ENCODE measurements around the gene MOGAT2. TPM values are rescaled to one million over a fixed set of nuclear protein-coding genes. Genes with fewer than 3 reads are reported as not detected.

MOGAT2 gene
- total RNA-seq, 1 experiment from 2014 or later, result not detected

GRCh38 chr11:75776546-75776945 lies 58.9 kb downstream of the MOGAT2 start:
- CTCF ChIA-PET, result no interaction called here

DNA sequence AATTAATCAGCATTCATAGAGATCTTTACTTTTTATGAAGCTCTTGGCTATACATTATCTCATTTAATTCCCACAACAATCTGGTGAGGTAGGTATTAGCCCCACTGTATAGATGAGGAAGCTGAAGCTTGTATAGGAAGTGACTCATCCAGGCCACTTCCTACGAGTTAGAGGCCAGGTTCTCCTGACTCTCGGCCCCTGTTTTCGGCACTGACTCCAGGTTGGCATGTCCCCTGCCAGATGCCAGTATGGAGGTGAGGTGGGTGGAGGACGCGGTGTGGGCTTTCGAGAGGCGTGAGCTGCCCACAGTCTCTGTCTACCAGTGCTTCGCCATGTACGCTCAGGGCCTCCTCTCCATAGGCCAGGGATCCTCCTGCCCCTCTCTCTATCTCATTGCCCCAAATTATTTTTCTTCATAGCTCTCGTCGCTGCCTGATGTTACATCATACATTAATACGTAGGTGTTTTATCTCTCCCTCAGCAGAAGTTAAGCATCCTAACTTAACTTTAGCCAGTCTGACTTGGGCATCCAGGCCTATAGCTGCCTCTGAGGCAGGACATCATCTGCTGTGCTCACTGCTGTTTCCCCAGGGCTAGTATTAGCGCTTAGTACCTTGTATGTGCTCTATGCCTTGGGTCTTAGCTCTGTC lies 59.9 kb downstream of the MOGAT2 start:
- DNase-seq, result no peak
- H3K4me1 Mint-ChIP-seq (ENCODE audit: low read depth, unreplicated experiment), result peaks cover 19% of the 10 kb centered on the region
- no peaks in the 10 kb centered on the region for H3K9me3 Mint-ChIP-seq (ENCODE audit: low read depth, unreplicated experiment)
- H3K27me3 Mint-ChIP-seq (ENCODE audit: unreplicated experiment), result no peaks in the 10 kb centered on the region
- TF ChIP-seq, protein P1, sequence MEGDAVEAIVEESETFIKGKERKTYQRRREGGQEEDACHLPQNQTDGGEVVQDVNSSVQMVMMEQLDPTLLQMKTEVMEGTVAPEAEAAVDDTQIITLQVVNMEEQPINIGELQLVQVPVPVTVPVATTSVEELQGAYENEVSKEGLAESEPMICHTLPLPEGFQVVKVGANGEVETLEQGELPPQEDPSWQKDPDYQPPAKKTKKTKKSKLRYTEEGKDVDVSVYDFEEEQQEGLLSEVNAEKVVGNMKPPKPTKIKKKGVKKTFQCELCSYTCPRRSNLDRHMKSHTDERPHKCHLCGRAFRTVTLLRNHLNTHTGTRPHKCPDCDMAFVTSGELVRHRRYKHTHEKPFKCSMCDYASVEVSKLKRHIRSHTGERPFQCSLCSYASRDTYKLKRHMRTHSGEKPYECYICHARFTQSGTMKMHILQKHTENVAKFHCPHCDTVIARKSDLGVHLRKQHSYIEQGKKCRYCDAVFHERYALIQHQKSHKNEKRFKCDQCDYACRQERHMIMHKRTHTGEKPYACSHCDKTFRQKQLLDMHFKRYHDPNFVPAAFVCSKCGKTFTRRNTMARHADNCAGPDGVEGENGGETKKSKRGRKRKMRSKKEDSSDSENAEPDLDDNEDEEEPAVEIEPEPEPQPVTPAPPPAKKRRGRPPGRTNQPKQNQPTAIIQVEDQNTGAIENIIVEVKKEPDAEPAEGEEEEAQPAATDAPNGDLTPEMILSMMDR (IDR thresholded peaks at IDR 0.05; ENCODE audit: unreplicated experiment), result no peak
- intact Hi-C loops (cut with micrococcal nuclease; ENCODE audit: unreplicated experiment), result no loop called here
- H3K27ac Mint-ChIP-seq (ENCODE audit: unreplicated experiment), result no peak overlapping the region
- BruUV-seq (replicated peaks), result no TSS peak
- H3K36me3 Mint-ChIP-seq (ENCODE audit: insufficient read depth, unreplicated experiment), result no peaks in the 10 kb centered on the region
- CTCF ChIA-PET, result interaction anchor here (0.6 kb wide), 2 partner anchors 27 to 403 kb away, joined by 7 to 16 read pairs; no protein-coding TSS in a partner anchor
- H3K4me3 Mint-ChIP-seq (ENCODE audit: low read depth, unreplicated experiment), result no peak overlapping the region

More at GRCh38 chr11:75776546-75776945, 58.9 kb downstream of the MOGAT2 start:
- DNase-seq, result no peak
- Mint-ChIP-seq H3K36me3 (ENCODE audit: insufficient read depth, unreplicated experiment) (no peaks in the 10 kb centered on the region), H3K27me3 (ENCODE audit: unreplicated experiment) (no peaks in the 10 kb centered on the region), H3K4me1 (ENCODE audit: low read depth, unreplicated experiment) (peaks cover 19% of the 10 kb centered on the region), H3K27ac (ENCODE audit: unreplicated experiment) (no peak overlapping the region), H3K4me3 (ENCODE audit: low read depth, unreplicated experiment) (no peak overlapping the region), H3K9me3 (ENCODE audit: low read depth, unreplicated experiment) (no peaks in the 10 kb centered on the region)
- BruUV-seq (replicated peaks), result no TSS peak
- intact Hi-C loops (cut with micrococcal nuclease; ENCODE audit: unreplicated experiment), result no loop called here
- TF ChIP-seq, protein P1 (IDR thresholded peaks at IDR 0.05; ENCODE audit: unreplicated experiment), result no peak

- BruUV-seq (replicated peaks), result no TSS peak
- intact Hi-C loops (cut with micrococcal nuclease; ENCODE audit: unreplicated experiment), result no loop called here
- no peak for DNase-seq
- Mint-ChIP-seq H3K36me3 (ENCODE audit: insufficient read depth, unreplicated experiment) (no peaks in the 10 kb centered on the region), H3K27ac (ENCODE audit: unreplicated experiment) (no peak overlapping the region), H3K9me3 (ENCODE audit: low read depth, unreplicated experiment) (no peaks in the 10 kb centered on the region), H3K4me1 (ENCODE audit: low read depth, unreplicated experiment) (peaks cover 12% of the 10 kb centered on the region), H3K27me3 (ENCODE audit: unreplicated experiment) (no peaks in the 10 kb centered on the region), H3K4me3 (ENCODE audit: low read depth, unreplicated experiment) (no peak overlapping the region)
- TF ChIP-seq, protein P1 (IDR thresholded peaks at IDR 0.05; ENCODE audit: unreplicated experiment), result no peak
- CTCF ChIA-PET, result no interaction called here
These were observed 61.3 kb downstream of the MOGAT2 start for GRCh38 chr11:75778962-75779361.

DNA sequence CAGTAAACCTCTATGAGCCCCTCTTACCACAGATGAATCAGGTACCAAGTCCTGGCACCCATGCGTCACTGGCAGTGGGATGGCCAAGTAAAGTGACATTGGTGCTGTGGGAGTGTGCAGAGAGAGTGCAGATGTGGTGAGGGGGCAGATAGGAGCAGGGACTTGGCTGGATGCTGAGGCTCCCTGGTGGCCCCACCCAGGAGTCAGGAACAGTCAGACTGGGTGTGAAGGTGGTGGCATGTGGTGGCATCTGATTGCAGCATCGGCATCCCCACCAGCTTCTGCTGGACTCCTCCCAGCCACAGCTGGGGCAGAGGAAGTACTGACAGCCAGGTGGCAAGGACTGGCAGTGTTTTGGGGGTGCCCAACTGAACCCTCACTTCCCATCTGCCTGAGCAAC lies 62.3 kb downstream of the MOGAT2 start:
- Mint-ChIP-seq H3K27ac (ENCODE audit: unreplicated experiment) (no peak overlapping the region), H3K9me3 (ENCODE audit: low read depth, unreplicated experiment) (no peaks in the 10 kb centered on the region), H3K4me1 (ENCODE audit: low read depth, unreplicated experiment) (peaks cover 11% of the 10 kb centered on the region), H3K36me3 (ENCODE audit: insufficient read depth, unreplicated experiment) (no peaks in the 10 kb centered on the region), H3K27me3 (ENCODE audit: unreplicated experiment) (no peaks in the 10 kb centered on the region), H3K4me3 (ENCODE audit: low read depth, unreplicated experiment) (no peak overlapping the region)
- CTCF ChIA-PET, result no interaction called here
- TF ChIP-seq, protein P1 (IDR thresholded peaks at IDR 0.05; ENCODE audit: unreplicated experiment), result no peak
- BruUV-seq (replicated peaks), result no TSS peak
- intact Hi-C loops (cut with micrococcal nuclease; ENCODE audit: unreplicated experiment), result no loop called here
- no peak for DNase-seq
